GM21528 (cell line): ENCODE measurements around the gene SLX9.
"Not testable (repeated sequence)": the region's sequence is repeated elsewhere in the genome, so short reads cannot be mapped to it uniquely, and the experiment has no call there.

ENCODE experiments used
- ATAC-seq: cut with Tn5 transposase; IDR thresholded peaks from one replicate; pipeline ENCODE4 v1.9.1; 2021; ENCODE audit warnings: mild to moderate bottlenecking, moderate library complexity; ENCODE audit not compliant: unreplicated experiment, low FRiP score

SLX9 gene

DNA sequence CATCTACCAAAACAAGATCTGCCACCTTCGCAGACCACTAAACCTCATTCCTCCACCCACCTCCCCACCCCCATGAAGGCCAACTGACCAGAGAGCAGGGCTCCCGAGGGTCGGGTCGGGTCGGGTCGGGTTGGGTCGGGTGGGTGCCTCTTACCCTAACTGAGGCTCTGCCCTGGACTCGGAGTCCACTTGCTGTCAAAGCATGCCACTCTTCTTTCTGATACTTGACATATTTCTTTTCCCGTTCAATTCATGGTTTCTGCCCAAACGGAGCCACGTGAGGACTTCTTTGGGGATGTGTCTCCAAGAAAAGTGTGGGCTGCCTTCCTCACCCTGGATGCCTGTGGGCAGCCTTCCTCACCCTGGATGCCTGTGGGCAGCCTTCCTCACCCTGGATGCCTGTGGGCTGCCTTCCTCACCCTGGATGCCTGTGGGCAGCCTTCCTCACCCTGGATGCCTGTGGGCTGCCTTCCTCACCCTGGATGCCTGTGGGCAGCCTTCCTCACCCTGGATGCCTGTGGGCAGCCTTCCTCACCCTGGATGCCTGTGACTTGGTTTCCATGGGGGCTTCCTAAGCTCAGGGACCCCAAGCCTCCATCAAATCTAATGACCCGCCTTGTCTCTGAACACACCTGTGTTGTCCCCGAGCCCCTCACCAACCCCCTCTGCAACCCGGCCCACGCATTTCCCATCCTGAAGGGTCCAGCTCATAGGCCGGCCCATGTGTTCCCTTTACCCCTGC, 11.2 kb upstream of the SLX9 start:
- not testable (repeated sequence) for ATAC-seq

DNA sequence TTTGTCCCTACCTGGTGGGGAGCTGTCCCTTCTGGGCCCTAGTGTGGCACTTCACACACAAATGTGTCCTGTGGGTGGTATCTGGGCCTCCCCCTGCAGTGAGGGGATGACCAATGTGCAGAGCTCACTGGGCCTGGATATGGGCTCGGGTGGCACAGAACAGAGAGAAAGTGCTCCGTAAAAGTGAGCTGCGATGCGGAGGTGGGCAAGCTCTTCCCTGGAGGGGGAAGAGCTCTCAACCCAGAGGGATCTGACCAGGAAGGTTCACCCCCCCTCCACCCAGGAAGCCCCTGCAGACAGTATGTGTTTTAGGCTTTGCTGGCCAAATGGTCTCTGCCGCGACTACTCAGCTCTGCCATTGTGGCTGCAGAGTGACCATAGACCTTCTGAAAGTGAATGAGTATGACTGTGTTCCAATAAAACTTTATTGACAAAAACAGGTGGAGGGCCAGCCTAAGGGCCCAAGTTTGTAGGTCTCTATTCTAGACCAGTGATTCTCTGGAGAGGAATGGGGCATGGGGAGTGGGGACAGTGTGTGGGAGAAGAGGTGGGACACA, 10.5 kb upstream of the SLX9 start:
- ATAC-seq = no peak

- ATAC-seq = no peak
Measured at GRCh38 chr21:44929799-44930542, 9.9 kb upstream of the SLX9 start.

DNA sequence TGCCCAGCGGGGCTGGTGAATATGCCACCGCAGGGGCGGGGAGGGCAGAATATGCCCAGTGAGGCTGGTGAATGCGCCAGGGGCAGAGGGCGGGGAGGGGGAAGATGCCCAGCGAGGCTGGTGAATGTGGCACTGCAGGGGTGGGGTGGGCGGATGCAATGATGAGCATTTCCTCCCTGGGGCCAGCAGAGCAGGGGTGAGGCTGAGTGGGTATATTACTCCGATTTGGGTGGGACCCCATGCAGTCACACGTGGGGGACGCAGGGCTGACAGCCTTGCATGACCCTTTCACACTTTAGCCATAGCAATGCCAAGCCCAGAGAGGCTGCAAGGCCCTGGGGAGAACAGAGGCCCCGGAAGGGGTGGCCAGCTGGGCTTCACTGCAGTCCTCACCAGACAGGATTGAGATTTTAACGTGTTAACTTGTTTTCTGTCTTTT, 9.3 kb upstream of the SLX9 start:
- ATAC-seq = no peak

GRCh38 chr21:44931137-44931500, 8.7 kb upstream of the SLX9 start:
- no peak for ATAC-seq

GRCh38 chr21:44931501-44932407, 8.1 kb upstream of the SLX9 start:
- no peak for ATAC-seq

DNA sequence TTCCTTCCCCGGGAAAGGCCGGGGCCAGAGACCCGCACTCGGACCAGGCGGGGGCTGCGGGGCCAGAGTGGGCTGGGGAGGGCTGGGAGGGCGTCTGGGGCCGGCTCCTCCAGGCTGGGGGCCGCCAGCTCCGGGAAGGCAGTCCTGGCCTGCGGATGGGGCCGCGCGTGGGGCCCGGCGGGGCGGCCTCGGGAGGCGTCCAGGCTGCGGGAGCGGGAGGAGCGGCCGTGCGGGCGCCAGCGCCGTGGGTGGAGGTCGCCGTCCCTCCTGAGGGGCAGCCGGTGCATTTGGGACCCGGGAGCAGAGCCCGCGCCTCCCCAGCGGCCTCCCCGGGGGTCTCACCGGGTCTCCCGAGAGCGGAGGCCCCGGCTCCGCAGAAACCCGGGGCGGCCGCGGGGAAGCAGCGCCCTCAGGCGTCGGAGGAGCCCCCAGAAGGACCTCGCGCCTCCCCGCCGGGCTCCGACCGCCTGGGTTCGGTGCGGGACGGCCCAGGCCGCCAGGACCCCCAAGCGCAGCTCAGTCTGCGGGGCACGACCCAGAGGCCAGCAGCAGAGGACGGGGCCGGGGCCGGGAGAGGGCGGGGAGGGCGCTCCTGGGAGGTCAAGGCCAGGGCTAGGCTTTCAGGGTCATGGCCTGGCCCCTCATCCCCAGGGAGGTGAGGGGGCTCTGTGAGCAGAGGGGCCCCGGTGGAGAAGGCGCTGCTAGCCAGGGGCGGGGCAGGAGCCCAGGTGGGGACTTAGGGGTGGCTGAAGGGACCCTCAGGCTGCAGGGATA, 7.2 kb upstream of the SLX9 start:
- no peak for ATAC-seq

- ATAC-seq = no peak
Measured at GRCh38 chr21:44933199-44933917, 6.5 kb upstream of the SLX9 start.

- no peak for ATAC-seq
Measured at GRCh38 chr21:44933918-44934260, 5.9 kb upstream of the SLX9 start.

- no peak for ATAC-seq
Measured at GRCh38 chr21:44934276-44934675, 5.6 kb upstream of the SLX9 start.

- no peak for ATAC-seq
Measured at GRCh38 chr21:44934797-44935532, 4.9 kb upstream of the SLX9 start.

GRCh38 chr21:44935533-44935927, 4.3 kb upstream of the SLX9 start:
- no peak for ATAC-seq

- no peak for ATAC-seq
Measured at GRCh38 chr21:44938772-44939531, 877 bp upstream of the SLX9 start.

DNA sequence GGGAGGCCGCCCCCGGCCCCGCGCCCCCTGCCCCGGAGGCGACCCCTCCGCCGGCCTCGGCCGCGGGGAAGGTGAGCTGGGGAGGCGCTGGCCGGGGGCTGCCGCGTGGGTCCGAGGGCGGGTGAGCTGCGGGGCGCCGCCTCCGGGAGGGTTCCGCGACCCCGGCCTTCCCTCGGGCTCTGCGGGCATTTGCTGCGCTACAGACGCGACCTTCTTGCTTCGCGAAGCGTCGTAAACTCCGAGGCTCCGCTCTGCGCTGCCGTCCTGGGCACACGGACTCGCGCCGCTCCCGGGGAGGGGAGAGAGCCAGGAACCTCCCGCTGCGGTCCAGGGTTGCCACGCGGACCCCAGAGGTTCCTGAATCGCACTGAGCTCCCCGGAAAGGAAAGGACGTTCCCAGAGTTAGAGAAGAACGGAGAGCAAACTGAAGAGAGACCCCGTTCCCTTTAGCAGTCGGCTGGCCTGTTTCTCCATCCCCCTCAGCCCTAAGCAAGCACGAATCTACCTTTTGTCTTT, 345 bp downstream of the SLX9 start:
- ATAC-seq = peak; percentile 30

DNA sequence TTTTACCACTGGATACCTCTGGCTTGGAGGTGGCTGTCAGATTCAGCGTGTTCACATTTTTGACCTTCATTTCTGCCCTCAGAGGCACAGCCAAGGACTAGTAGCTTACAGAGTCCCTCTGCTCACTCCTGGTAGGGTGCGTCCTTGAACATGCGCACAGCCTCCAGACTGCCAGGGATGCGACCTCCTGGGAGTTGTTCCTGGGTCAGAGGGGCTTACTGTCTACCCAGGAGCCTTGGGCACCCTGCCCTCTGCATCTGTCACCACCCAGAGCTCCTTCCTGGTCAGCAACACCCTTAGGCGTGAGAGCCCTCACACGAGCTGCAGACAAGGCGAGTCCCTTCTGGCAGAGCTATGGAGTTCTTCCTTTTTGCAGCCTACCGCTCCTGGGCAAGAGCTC, 1.7 kb downstream of the SLX9 start:
- ATAC-seq = no peak

DNA sequence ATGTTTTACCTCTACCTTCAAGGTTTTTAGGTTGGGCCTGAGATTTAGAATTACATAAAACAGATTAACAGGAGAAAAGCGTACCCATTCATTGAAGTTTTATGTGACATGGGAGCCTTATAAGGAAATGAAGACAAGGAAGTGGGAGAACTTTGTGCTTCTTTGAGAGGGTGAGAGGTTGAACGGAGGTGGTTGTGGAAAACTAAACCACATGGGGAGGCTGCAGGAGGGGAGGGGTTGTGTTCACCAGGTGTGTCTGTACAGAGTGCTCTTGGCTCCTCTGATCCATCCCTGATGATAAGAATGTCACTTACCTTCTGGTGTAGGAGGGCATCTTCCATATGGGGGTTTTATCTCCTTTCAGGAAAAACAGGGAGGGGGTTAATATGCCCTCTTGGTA, 2.7 kb downstream of the SLX9 start:
- ATAC-seq = no peak

DNA sequence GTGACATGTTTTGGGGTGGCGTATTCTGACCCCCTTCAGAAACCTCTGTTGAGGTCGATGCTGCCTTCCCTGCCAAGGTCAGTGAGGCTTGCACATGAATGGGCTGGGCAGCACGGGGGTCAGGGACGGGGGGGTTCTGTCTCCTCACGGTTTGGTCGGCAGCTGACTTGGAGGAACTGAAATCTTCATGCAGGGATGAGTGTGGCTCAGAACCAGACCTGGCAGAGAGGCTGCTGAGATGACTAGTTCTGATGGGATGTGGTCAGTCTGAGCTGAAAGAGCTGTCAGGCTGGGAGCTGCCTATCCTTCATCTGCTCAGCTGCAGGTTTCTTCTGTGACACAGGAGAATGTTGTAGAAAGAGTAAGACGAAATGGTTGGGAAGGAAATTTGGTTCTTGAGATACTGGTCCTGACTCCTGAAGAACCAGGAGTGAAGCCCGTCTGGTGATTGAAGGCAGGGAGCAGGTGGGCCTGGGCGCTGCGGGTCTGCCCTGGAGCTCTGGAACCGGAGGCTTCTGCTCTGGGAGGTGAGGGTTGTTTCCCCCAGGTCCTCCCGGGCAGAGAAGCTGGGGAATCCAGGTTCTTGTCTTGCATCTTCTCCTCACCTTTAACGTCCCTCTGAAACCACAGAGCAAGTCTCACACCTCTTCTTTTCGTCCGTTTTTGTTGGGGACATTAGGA, 3.3 kb downstream of the SLX9 start:
- ATAC-seq = no peak
